CD14-positive monocyte (primary cell): ENCODE results near the gene SLC28A3. TPM values are rescaled to one million over a fixed set of nuclear protein-coding genes. Genes with fewer than 3 reads are reported as not detected.
A peak's percentile ranks its signal among the peaks of the same experiment; 100 is the strongest.

ENCODE experiments used
- DNase-seq, 3 donors: peaks; one replicate each; pipeline ENCODE4 v3.0.0-alpha.2; 2011 to 2022
- H2AFZ ChIP-seq: 2 replicates; pipeline ENCODE4 v1.6.0; 2012; ENCODE audit warnings: mild to moderate bottlenecking, low read depth, low read length, inconsistent platforms; ENCODE audit not compliant: insufficient read depth, poor library complexity, severe bottlenecking
- H3K27ac ChIP-seq, 2 donors: 1 replicate in 1 of 2; 2 replicates in 1 of 2; pipeline ENCODE4 v1.5.1; 2012 to 2013; ENCODE audit warnings: low read length in 2 of 2, control low read depth in 1 of 2, inconsistent platforms in 1 of 2, low read depth in 1 of 2, mild to moderate bottlenecking in 1 of 2
- H3K27me3 ChIP-seq, 2 donors: one replicate each; pipeline versions ENCODE4 v1.6.0 to v1.6.1; 2011 to 2013; ENCODE audit warnings: low read length in 2 of 2; ENCODE audit not compliant: control insufficient read depth in 2 of 2, insufficient read depth in 2 of 2
- H3K36me3 ChIP-seq, 2 donors: replicated peaks in 1 of 2; 1 replicate in 1 of 2; 2 replicates in 1 of 2; pipeline versions ENCODE4 v1.5.1 to v1.6.1; 2012 to 2013; ENCODE audit warnings: low read length in 2 of 2, control low read depth in 1 of 2, inconsistent platforms in 1 of 2, mild to moderate bottlenecking in 1 of 2; ENCODE audit not compliant: insufficient read depth in 2 of 2, control insufficient read depth in 1 of 2
- H3K4me1 ChIP-seq, 2 donors: 1 replicate in 1 of 2; 2 replicates in 1 of 2; pipeline versions ENCODE4 v1.5.1 to v1.6.1; 2012 to 2013; ENCODE audit warnings: low read length in 2 of 2, control low read depth in 1 of 2, inconsistent platforms in 1 of 2, mild to moderate bottlenecking in 1 of 2, moderate library complexity in 1 of 2; ENCODE audit not compliant: insufficient read depth in 2 of 2, control insufficient read depth in 1 of 2
- H3K4me2 ChIP-seq: replicated peaks from 2 replicates; pipeline ENCODE3; 2012; ENCODE audit warnings: low read length, moderate library complexity, mild to moderate bottlenecking; ENCODE audit not compliant: poor library complexity, severe bottlenecking; ENCODE audit errors: extremely low read depth
- H3K4me3 ChIP-seq, 3 experiments: fragments of 200-600 bp in 1 of 3; sonication (generic) in 1 of 3; replicated peaks in 1 of 3; 1 replicate in 2 of 3; 2 replicates in 1 of 3; pipeline ENCODE4 v1.5.1; 2011 to 2013; ENCODE audit warnings: low read length in 3 of 3, mild to moderate bottlenecking in 3 of 3, control low read depth in 2 of 3, low read depth in 2 of 3, inconsistent platforms in 1 of 3, moderate library complexity in 1 of 3
- H3K79me2 ChIP-seq: 2 replicates; pipeline ENCODE4 v1.6.0; 2012; ENCODE audit warnings: mild to moderate bottlenecking, control low read depth, inconsistent platforms, low read length, moderate library complexity; ENCODE audit not compliant: insufficient read depth
- H3K9ac ChIP-seq: 2 replicates; pipeline ENCODE4 v1.6.0; 2017; ENCODE audit warnings: low read length, mild to moderate bottlenecking; ENCODE audit not compliant: insufficient read depth, poor library complexity, severe bottlenecking
- H3K9me3 ChIP-seq, 2 donors: replicated peaks in 1 of 2; 1 replicate in 1 of 2; 2 replicates in 1 of 2; pipeline versions ENCODE4 v1.5.1 to v1.6.1; 2012 to 2013; ENCODE audit warnings: low read length in 2 of 2, control low read depth in 1 of 2; ENCODE audit not compliant: control insufficient read depth in 1 of 2, insufficient read depth in 1 of 2
- H4K20me1 ChIP-seq: 2 replicates; pipeline ENCODE4 v1.6.0; 2012; ENCODE audit warnings: mild to moderate bottlenecking, low read length, control low read depth, moderate library complexity; ENCODE audit not compliant: insufficient read depth
- H3K27ac Mint-ChIP-seq, 7 donors: one replicate each; pipeline ENCODE4 v1.8.0; 2020; ENCODE audit warnings: mild to moderate bottlenecking in 7 of 7, mixed read lengths in 7 of 7, moderate library complexity in 6 of 7, inconsistent platforms in 2 of 7
- H3K27me3 Mint-ChIP-seq, 3 donors: one replicate each; pipeline ENCODE4 v1.8.0; 2021 to 2022; ENCODE audit warnings: low read depth in 3 of 3, mild to moderate bottlenecking in 3 of 3, mixed read lengths in 3 of 3, moderate library complexity in 3 of 3, inconsistent platforms in 1 of 3
- H3K36me3 Mint-ChIP-seq, 2 donors: one replicate each; pipeline ENCODE4 v1.8.0; 2020; ENCODE audit warnings: mixed read lengths in 2 of 2, inconsistent platforms in 1 of 2, mild to moderate bottlenecking in 1 of 2
- H3K4me1 Mint-ChIP-seq: one replicate; pipeline ENCODE4 v1.8.0; 2020; ENCODE audit warnings: mild to moderate bottlenecking, mixed read lengths
- H3K4me3 Mint-ChIP-seq, 2 donors: one replicate each; pipeline ENCODE4 v1.8.0; 2020; ENCODE audit warnings: mild to moderate bottlenecking in 2 of 2, mixed read lengths in 2 of 2, moderate library complexity in 1 of 2
- H3K9me3 Mint-ChIP-seq, 7 donors: one replicate each; pipeline ENCODE4 v1.8.0; 2020 to 2022; ENCODE audit warnings: mixed read lengths in 7 of 7, mild to moderate bottlenecking in 6 of 7, moderate library complexity in 6 of 7, inconsistent platforms in 2 of 7
- WGBS: methylation state at CpG from one replicate; pipeline ENCODE4 v1.1.5; 2013; ENCODE audit warnings: missing lambda C conversion rate; ENCODE audit not compliant: insufficient coverage; 5-methylcytosine and 5-hydroxymethylcytosine counted together
- intact Hi-C, 2 donors: fragments of 100-400 bp; cut with micrococcal nuclease; formaldehyde crosslinking; loops; one replicate each; pipeline versions ENCODE4 v1.15.0 to v1.15.1; 2023
- polyA plus RNA-seq, 3 donors: library from polyadenylated mRNA; depleted of rRNA in 1 of 3; unstranded in 2 of 3; stranded (reverse) in 1 of 3; fragments of 300-500 nt in 2 of 3; fragments of >200 nt in 1 of 3; fragmentation: Illumina TruSeq in 2 of 3; gene quantifications; 1 replicate in 2 of 3; 2 replicates in 1 of 3; pipeline ENCODE4 v1.2.3, GENCODE V29; 2012 to 2021
- TF ChIP-seq, protein P1 (sequence below): fragments of 200-600 bp; IDR thresholded peaks from one replicate; pipeline ENCODE4 v1.8.0; 2022; ENCODE audit warnings: antibody characterized with exemption, mild to moderate bottlenecking

Gene SLC28A3
- polyA plus RNA-seq, 3 donors = 1.9 TPM; not detected in 2

DNA sequence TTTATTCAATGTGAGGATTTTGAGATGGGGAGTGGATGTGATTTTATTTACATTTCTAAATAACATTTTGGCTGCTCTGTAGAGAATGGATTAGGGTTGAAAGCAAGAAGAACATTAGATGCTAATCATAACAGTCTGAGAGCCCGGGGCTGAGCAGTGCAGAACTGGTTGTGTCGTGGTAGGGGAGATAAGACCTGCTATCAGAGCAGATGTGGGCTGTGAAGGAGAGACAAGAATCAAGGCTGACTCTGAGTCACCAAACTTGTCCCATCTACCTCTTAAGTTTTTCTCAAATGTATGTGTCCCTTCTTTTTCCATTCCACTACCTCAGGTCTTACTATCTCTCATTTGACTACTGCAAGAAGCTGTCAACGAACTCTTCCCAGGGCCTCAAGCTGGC lies 35.4 kb upstream of the SLC28A3 start:
- H3K4me1 ChIP-seq = peaks cover 38% of the 10 kb centered on the region in 2 donors
- H3K27ac Mint-ChIP-seq = no peak overlapping the region
- TF ChIP-seq, protein P1, sequence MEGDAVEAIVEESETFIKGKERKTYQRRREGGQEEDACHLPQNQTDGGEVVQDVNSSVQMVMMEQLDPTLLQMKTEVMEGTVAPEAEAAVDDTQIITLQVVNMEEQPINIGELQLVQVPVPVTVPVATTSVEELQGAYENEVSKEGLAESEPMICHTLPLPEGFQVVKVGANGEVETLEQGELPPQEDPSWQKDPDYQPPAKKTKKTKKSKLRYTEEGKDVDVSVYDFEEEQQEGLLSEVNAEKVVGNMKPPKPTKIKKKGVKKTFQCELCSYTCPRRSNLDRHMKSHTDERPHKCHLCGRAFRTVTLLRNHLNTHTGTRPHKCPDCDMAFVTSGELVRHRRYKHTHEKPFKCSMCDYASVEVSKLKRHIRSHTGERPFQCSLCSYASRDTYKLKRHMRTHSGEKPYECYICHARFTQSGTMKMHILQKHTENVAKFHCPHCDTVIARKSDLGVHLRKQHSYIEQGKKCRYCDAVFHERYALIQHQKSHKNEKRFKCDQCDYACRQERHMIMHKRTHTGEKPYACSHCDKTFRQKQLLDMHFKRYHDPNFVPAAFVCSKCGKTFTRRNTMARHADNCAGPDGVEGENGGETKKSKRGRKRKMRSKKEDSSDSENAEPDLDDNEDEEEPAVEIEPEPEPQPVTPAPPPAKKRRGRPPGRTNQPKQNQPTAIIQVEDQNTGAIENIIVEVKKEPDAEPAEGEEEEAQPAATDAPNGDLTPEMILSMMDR = no peak

DNA sequence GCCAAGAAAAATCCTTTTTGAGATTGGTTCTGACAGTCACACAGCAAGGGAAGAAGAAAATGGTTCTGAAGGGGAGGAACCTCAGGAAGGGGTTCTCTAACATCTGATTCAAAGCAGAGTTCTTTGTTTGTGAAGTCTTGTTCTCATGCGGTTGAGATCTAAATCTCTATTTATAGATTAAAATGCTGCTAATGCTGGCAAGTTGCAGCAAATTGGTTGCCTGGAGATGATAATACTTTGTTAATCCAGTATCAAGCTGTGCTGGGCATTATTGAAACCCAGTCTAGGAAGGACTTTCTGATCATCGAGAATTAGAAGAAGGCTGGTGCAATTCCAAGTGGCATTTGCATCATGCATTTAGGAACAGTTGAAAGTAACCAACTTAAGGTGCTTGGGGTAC lies 34.0 kb upstream of the SLC28A3 start:
- no peaks in the 10 kb centered on the region for H3K27me3 ChIP-seq
- H2AFZ ChIP-seq = peak overlapping the region; percentile 49
- peak overlapping the region in 1 of 2 donors; percentile 63 for H3K27ac ChIP-seq
- no peak overlapping the region for H3K4me2 ChIP-seq
- no peak overlapping the region for H3K9ac ChIP-seq
- H3K9me3 ChIP-seq = no peaks in the 10 kb centered on the region
- Mint-ChIP-seq H3K27me3 (peaks cover 0 to 3% (median 0%) of the 10 kb centered on the region in 3 donors), H3K9me3 (peaks cover 0 to 1% (median 0%) of the 10 kb centered on the region in 7 donors), H3K4me3 (no peak overlapping the region), H3K36me3 (no peaks in the 10 kb centered on the region), H3K27ac (peak overlapping the region; percentile 4 to 74 (median 34)), H3K4me1 (peaks cover 50% of the 10 kb centered on the region)
- H3K4me1 ChIP-seq = peaks cover 43 to 51% of the 10 kb centered on the region in 2 donors
- H3K4me3 ChIP-seq = peak overlapping the region in 1 of 3 experiments; percentile 7
- WGBS = 88% methylated on average over 1 of the region's 2 CpGs
- no peaks in the 10 kb centered on the region for H3K36me3 ChIP-seq
- H4K20me1 ChIP-seq = no peaks in the 10 kb centered on the region
- H3K79me2 ChIP-seq = no peaks in the 10 kb centered on the region
- TF ChIP-seq, protein P1 = no peak
- DNase-seq = no peak
- intact Hi-C loops = no loop called here

More for the DNA sequence above, 35.4 kb upstream of the SLC28A3 start:
- Histone ChIP-seq H3K27me3 (no peaks in the 10 kb centered on the region), H3K9ac (no peak overlapping the region), H3K4me2 (no peak overlapping the region), H3K27ac (no peak overlapping the region), H3K79me2 (no peaks in the 10 kb centered on the region), H4K20me1 (no peaks in the 10 kb centered on the region), H3K36me3 (no peaks in the 10 kb centered on the region), H3K9me3 (no peaks in the 10 kb centered on the region), H2AFZ (no peak overlapping the region), H3K4me3 (no peak overlapping the region)
- DNase-seq = no peak
- WGBS = 100% methylated on average over 2 of the region's 3 CpGs
- Mint-ChIP-seq H3K36me3 (no peaks in the 10 kb centered on the region), H3K27me3 (peaks cover 0 to 3% (median 1%) of the 10 kb centered on the region in 3 donors), H3K9me3 (peaks cover 0 to 1% (median 0%) of the 10 kb centered on the region in 7 donors), H3K4me3 (no peak overlapping the region), H3K4me1 (peaks cover 35% of the 10 kb centered on the region)
- intact Hi-C loops = no loop called here
